HEK293 (cell line): ENCODE results near the gene USP12.
A peak's percentile ranks its signal among the peaks of the same experiment; 100 is the strongest.

Experiments
- CTCF ChIA-PET: fragments of 350-600 bp; formaldehyde crosslinking; extraction: SDS; loops from one replicate; lab custom pipeline; 2021; ENCODE audit warnings: antibody characterized with exemption; lab: Yijun Ruan, JAX
- POLR2A ChIA-PET: fragments of 300-600 bp; formaldehyde crosslinking; extraction: SDS; loops from one replicate; lab custom pipeline; 2020; ENCODE audit warnings: antibody characterized with exemption, inconsistent platforms; lab: Yijun Ruan, JAX
- H3K27ac ChIP-seq: fragments of 200-500 bp; sonication (Bioruptor generic); 2 replicates; pipeline ENCODE4 v1.5.1; 2014; ENCODE audit warnings: low read depth, low read length, control low read depth, inconsistent platforms; ENCODE audit errors: extremely low read depth
- H3K36me3 ChIP-seq, 2 experiments: fragments of 200-500 bp in 1 of 2; sonication (Bioruptor generic) in 1 of 2; 1 replicate in 1 of 2; 2 replicates in 1 of 2; pipeline ENCODE4 v1.5.1; 2014 to 2017; ENCODE audit warnings: inconsistent platforms in 2 of 2, low read length in 2 of 2; ENCODE audit not compliant: control insufficient read depth in 2 of 2, insufficient read depth in 1 of 2
- H3K4me1 ChIP-seq: fragments of 200-500 bp; sonication (Bioruptor generic); 2 replicates; pipeline ENCODE4 v1.5.1; 2014; ENCODE audit warnings: mild to moderate bottlenecking, low read length, inconsistent platforms; ENCODE audit not compliant: control insufficient read depth, insufficient read depth
- H3K4me3 ChIP-seq: 2 replicates; pipeline ENCODE4 v1.5.1; 2011; ENCODE audit warnings: low read depth, mild to moderate bottlenecking, control low read depth, low read length, moderate library complexity
- H3K9me3 ChIP-seq: fragments of 200-500 bp; sonication (Bioruptor generic); 2 replicates; pipeline ENCODE4 v1.5.1; 2014; ENCODE audit warnings: low read depth, low read length, inconsistent platforms; ENCODE audit not compliant: control insufficient read depth, insufficient read depth
- BCL11B ChIP-seq: fragments of 450-650 bp; formaldehyde crosslinking; IDR thresholded peaks from 2 replicates; pipeline ENCODE4 v1.5.1; 2016; ENCODE audit warnings: low read depth, missing biosample characterization, missing genetic modification characterization
- FEZF1 ChIP-seq: fragments of 450-650 bp; formaldehyde crosslinking; IDR thresholded peaks from 2 replicates; pipeline ENCODE4 v1.5.1; 2016; ENCODE audit warnings: missing biosample characterization, missing genetic modification characterization
- GLIS1 ChIP-seq: fragments of 450-650 bp; formaldehyde crosslinking; IDR thresholded peaks from 2 replicates; pipeline ENCODE4 v1.5.1; 2016; ENCODE audit warnings: missing biosample characterization, missing genetic modification characterization
- HOXC10 ChIP-seq: sonication (generic); formaldehyde crosslinking; IDR thresholded peaks from 2 replicates; pipeline ENCODE4 v1.8.1; 2023; ENCODE audit warnings: mild to moderate bottlenecking, missing genetic modification reagents
- IKZF3 ChIP-seq: fragments of 450-650 bp; IDR thresholded peaks from 2 replicates; pipeline ENCODE4 v1.5.0; 2018; ENCODE audit warnings: missing biosample characterization, mild to moderate bottlenecking, missing genetic modification characterization, moderate library complexity
- KLF16 ChIP-seq: fragments of 450-650 bp; formaldehyde crosslinking; IDR thresholded peaks from 2 replicates; pipeline ENCODE4 v1.5.1; 2017; ENCODE audit warnings: missing biosample characterization, missing genetic modification characterization
- MZF1 ChIP-seq: fragments of 450-650 bp; formaldehyde crosslinking; IDR thresholded peaks from 2 replicates; pipeline ENCODE4 v1.5.1; 2017; ENCODE audit warnings: missing biosample characterization, missing genetic modification characterization, borderline replicate concordance
- SP2 ChIP-seq: fragments of 450-650 bp; formaldehyde crosslinking; IDR thresholded peaks from 2 replicates; pipeline ENCODE4 v1.5.1; 2016; ENCODE audit warnings: missing biosample characterization, missing genetic modification characterization
- TRIM28 ChIP-seq: IDR thresholded peaks from 2 replicates; pipeline ENCODE4 v1.6.1; 2011; ENCODE audit warnings: low read length, control low read depth, borderline replicate concordance
- ZNF10 ChIP-seq: fragments of 450-650 bp; formaldehyde crosslinking; IDR thresholded peaks from 2 replicates; pipeline ENCODE4 v1.5.1; 2017; ENCODE audit warnings: missing biosample characterization, missing genetic modification characterization
- ZNF112 ChIP-seq: fragments of 450-650 bp; formaldehyde crosslinking; IDR thresholded peaks from 2 replicates; pipeline ENCODE4 v1.5.0; 2017; ENCODE audit warnings: missing biosample characterization, missing genetic modification characterization
- ZNF140 ChIP-seq: fragments of 450-650 bp; formaldehyde crosslinking; IDR thresholded peaks from 2 replicates; pipeline ENCODE4 v1.5.1; 2016; ENCODE audit warnings: missing biosample characterization, missing genetic modification characterization
- ZNF24 ChIP-seq: fragments of 450-650 bp; formaldehyde crosslinking; IDR thresholded peaks from 2 replicates; pipeline ENCODE4 v1.5.1; 2016; ENCODE audit warnings: missing biosample characterization, missing genetic modification characterization
- ZNF292 ChIP-seq: fragments of 450-650 bp; formaldehyde crosslinking; IDR thresholded peaks from 2 replicates; pipeline ENCODE4 v1.5.1; 2016; ENCODE audit warnings: low read depth, missing biosample characterization, missing genetic modification characterization, borderline replicate concordance
- ZNF473 ChIP-seq: fragments of 450-650 bp; formaldehyde crosslinking; IDR thresholded peaks from 2 replicates; pipeline ENCODE4 v1.5.1; 2017; ENCODE audit warnings: missing biosample characterization, missing genetic modification characterization
- ZNF514 ChIP-seq: fragments of 450-650 bp; formaldehyde crosslinking; IDR thresholded peaks from 2 replicates; pipeline ENCODE4 v1.5.1; 2016; ENCODE audit warnings: missing biosample characterization, missing genetic modification characterization
- ZNF548 ChIP-seq: fragments of 450-650 bp; formaldehyde crosslinking; IDR thresholded peaks from 2 replicates; pipeline ENCODE4 v1.5.1; 2016; ENCODE audit warnings: missing biosample characterization, missing genetic modification characterization
- ZNF76 ChIP-seq: fragments of 450-650 bp; formaldehyde crosslinking; IDR thresholded peaks from 2 replicates; pipeline ENCODE4; 2016; ENCODE audit warnings: low read depth, missing biosample characterization, missing genetic modification characterization, borderline replicate concordance
- ZNF776 ChIP-seq: fragments of 450-650 bp; formaldehyde crosslinking; IDR thresholded peaks from 2 replicates; pipeline ENCODE4 v1.5.0; 2017; ENCODE audit warnings: missing biosample characterization, missing genetic modification characterization, borderline replicate concordance
- ZXDB ChIP-seq: fragments of 450-650 bp; formaldehyde crosslinking; IDR thresholded peaks from 2 replicates; pipeline ENCODE4 v1.5.1; 2016; ENCODE audit warnings: missing biosample characterization, missing genetic modification characterization
- TF ChIP-seq, protein P1 (sequence below): fragments of 450-650 bp; formaldehyde crosslinking; IDR thresholded peaks from 2 replicates; pipeline ENCODE4 v1.5.1; 2016; ENCODE audit warnings: missing biosample characterization, missing genetic modification characterization
- TF ChIP-seq, protein P2 (sequence below): fragments of 450-650 bp; formaldehyde crosslinking; IDR thresholded peaks from 2 replicates; pipeline ENCODE4 v1.5.1; 2016; ENCODE audit warnings: missing biosample characterization, missing genetic modification characterization
- TF ChIP-seq, protein P3 (sequence below): fragments of 450-650 bp; formaldehyde crosslinking; IDR thresholded peaks from 2 replicates; pipeline ENCODE4 v1.5.1; 2016; ENCODE audit warnings: missing biosample characterization, missing genetic modification characterization

USP12 gene

DNA sequence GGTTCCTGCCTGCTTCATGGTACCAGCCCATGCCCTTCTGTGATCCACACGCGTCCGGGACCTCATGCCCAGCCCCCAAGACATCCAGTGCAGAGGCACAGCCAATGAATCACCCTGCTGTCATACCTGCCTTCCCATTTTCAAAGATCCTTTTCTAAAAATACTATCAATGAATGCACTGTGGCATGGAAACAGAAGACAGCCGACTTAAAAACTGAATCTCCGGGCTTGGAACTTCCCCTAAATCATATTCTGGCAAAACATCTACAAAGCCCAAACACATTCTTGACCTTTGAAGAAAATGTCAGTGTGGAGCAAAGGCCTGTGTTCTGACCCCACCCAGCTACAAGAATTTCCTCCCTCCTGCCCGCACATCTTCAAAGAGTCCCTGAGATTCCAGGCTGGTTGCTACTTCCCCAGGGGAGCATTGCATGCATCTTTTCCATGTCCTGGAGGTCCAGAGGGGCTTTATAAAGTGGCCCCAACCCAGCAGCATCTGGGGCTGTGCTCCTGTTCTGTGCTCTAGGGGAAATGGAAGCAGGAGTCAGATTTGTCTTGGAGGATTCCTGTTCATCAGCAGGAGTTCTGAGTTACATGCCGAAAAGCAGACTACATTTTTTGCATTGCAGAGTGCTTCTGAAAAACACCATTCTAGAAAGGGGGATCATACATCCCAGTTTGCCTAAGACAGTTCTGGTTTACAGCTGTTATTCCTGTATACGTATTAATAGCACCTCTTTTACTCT is 135.2 kb downstream of the USP12 start (continued):
- TF ChIP-seq, protein P1, sequence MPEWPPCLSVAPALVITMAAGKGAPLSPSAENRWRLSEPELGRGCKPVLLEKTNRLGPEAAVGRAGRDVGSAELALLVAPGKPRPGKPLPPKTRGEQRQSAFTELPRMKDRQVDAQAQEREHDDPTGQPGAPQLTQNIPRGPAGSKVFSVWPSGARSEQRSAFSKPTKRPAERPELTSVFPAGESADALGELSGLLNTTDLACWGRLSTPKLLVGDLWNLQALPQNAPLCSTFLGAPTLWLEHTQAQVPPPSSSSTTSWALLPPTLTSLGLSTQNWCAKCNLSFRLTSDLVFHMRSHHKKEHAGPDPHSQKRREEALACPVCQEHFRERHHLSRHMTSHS (tag by site-specific recombination): no peak

DNA sequence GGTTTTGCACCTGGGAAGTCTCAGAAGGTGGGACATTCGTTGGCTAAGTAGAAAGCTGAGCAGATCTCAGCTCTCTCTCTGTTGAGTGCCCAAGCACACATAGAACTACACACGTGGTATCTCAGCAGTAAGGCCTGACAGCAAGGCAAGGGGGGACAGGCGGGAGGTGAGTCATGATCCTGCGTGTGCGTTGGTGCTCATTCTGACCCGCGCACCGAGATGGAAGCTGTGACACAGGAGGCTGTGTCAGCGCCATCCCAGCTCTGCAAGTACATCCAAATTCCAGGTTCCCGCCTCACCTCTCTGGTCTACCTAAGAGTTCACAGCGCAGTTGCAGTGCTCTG is 135.7 kb downstream of the USP12 start:
- Histone ChIP-seq H3K4me3 (no peak overlapping the region), H3K36me3 (no peaks in the 10 kb centered on the region), H3K4me1 (0 out of 2 replicates have a peak, but pooled peaks cover 4% of the 10 kb centered on the region), H3K27ac (no peak overlapping the region), H3K9me3 (no peaks in the 10 kb centered on the region)
- ChIA-PET CTCF (no interaction called here), POLR2A (no interaction called here)
- TF ChIP-seq, protein P2, sequence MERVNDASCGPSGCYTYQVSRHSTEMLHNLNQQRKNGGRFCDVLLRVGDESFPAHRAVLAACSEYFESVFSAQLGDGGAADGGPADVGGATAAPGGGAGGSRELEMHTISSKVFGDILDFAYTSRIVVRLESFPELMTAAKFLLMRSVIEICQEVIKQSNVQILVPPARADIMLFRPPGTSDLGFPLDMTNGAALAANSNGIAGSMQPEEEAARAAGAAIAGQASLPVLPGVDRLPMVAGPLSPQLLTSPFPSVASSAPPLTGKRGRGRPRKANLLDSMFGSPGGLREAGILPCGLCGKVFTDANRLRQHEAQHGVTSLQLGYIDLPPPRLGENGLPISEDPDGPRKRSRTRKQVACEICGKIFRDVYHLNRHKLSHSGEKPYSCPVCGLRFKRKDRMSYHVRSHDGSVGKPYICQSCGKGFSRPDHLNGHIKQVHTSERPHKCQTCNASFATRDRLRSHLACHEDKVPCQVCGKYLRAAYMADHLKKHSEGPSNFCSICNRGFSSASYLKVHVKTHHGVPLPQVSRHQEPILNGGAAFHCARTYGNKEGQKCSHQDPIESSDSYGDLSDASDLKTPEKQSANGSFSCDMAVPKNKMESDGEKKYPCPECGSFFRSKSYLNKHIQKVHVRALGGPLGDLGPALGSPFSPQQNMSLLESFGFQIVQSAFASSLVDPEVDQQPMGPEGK (tag by site-specific recombination): no peak

DNA sequence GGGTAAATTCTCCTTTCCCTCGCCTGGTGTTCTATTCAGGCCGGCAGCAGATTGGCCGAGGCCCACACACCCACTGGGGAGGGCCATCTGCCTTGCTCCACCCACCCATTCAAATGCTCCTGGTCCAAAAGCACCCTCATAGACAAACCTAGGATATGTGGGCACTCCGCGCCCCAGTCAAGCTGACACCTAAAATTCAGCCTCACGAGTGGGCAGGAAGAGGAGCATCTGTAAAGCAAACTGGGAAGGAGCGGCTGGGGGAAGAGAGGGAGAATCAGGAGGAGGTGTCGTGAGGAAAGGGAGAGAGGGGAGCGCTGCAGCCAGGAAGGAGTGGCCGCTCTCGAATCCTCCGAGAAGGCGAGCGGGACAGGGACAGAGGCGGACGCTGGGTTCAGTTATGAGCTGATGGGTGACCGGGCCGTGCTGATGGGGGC is 136.9 kb downstream of the USP12 start:
- no peaks in the 10 kb centered on the region for H3K9me3 ChIP-seq
- H3K4me1 ChIP-seq: 0 out of 2 replicates have a peak, but pooled peaks cover 3% of the 10 kb centered on the region
- H3K4me3 ChIP-seq: no peak overlapping the region
- H3K27ac ChIP-seq: no peak overlapping the region
- no peak for TF ChIP-seq ZNF548 (tag by site-specific recombination)
- TF ChIP-seq BCL11B (tag by site-specific recombination): no peak
- H3K36me3 ChIP-seq: no peaks in the 10 kb centered on the region
- POLR2A ChIA-PET: no interaction called here
- CTCF ChIA-PET: no interaction called here

DNA sequence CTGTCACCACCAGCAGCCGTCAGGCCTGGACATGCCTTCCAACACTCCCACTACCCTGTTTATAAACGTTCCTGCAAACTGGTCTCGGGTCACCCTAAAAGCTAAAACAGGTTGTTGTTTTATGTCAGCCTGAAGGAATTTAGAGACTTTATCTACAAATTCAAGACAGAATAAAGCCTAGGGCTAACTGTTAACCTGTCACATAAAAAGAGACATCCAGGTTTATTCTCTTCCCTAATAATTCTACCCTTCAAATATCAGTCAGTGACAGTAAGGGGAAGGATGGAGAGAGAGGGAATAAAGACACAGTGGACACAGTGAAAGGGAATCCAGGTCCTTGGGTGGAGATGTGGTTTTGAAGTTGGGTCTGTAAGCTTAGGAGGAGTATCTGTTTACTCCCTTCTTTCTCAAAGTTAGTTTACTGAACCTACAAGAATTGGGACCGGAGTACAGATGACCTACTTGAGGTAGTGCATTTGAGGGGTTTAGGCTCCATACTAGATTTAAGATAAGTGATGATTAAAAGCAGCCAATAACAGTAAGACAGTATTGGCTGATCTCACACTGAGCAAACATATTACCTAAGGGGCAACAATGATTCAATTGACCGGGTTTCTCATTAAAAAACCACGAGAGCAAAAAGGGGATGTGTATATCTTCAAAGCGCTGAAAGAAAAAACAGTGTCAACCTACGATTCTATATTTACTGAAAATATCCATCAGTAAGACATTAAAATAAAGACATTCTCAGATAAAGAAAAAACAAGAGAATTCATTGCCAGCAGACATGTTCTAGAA is 142.7 kb downstream of the USP12 start:
- Histone ChIP-seq H3K9me3 (no peaks in the 10 kb centered on the region), H3K4me3 (no peak overlapping the region), H3K27ac (peak overlapping the region; percentile 6; the same call in 1 of the 2 replicates), H3K4me1 (no peaks in the 10 kb centered on the region; the same call in 1 of the 2 replicates), H3K36me3 (no peaks in the 10 kb centered on the region)
- CTCF ChIA-PET: interaction anchor here (0.7 kb wide), 1 partner anchor 14 kb away, joined by 3 read pairs; no protein-coding TSS in a partner anchor
- POLR2A ChIA-PET: no interaction called here
- TF ChIP-seq ZNF292 (no peak), ZNF473 (tag by site-specific recombination) (no peak), SP2 (no peak), ZXDB (tag by site-specific recombination) (peak; percentile 19; the same call in 1 of the 2 replicates), TRIM28 (no peak), BCL11B (tag by site-specific recombination) (no peak), KLF16 (tag by site-specific recombination) (no peak), ZNF514 (tag by site-specific recombination) (no peak), FEZF1 (tag by site-specific recombination) (0 out of 2 replicates have a peak, but pooled peaks have one; percentile 24), ZNF112 (no peak), ZNF24 (0 out of 2 replicates have a peak, but pooled peaks have one; percentile 29), ZNF140 (no peak), ZNF76 (tag by site-specific recombination) (no peak), GLIS1 (no peak), ZNF10 (tag by site-specific recombination) (no peak), IKZF3 (no peak), ZNF776 (tag by site-specific recombination) (no peak), HOXC10 (CRISPR knock-in tag) (no peak), MZF1 (tag by site-specific recombination) (0 out of 2 replicates have a peak, but pooled peaks have one; percentile 79)
- TF ChIP-seq, protein P3, sequence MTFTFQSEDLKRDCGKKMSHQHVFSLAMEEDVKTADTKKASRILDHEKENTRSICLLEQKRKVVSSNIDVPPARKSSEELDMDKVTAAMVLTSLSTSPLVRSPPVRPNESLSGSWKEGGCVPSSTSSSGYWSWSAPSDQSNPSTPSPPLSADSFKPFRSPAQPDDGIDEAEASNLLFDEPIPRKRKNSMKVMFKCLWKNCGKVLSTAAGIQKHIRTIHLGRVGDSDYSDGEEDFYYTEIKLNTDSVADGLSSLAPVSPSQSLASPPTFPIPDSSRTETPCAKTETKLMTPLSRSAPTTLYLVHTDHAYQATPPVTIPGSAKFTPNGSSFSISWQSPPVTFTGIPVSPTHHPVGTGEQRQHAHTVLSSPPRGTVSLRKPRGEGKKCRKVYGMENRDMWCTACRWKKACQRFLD (tag by site-specific recombination): no peak
